Measurements from ENCODE around the gene HACL1. TPM values are rescaled to one million over a fixed set of nuclear protein-coding genes. Genes with fewer than 3 reads are reported as not detected.

The HACL1 gene
- total RNA-seq, 1 donor from 2014 or later, result 20.5 TPM

GRCh38 chr3:15556512-15556911 is 44.9 kb downstream of the HACL1 start:
- no peak overlapping the region for H3K27ac Mint-ChIP-seq

GRCh38 chr3:15553749-15554148 is 47.6 kb downstream of the HACL1 start:
- no peak for DNase-seq (ENCODE audit: extremely low spot score, unreplicated experiment)
- Mint-ChIP-seq H3K4me1 (ENCODE audit: unreplicated experiment) (no peaks in the 10 kb centered on the region), H3K27ac (no peak overlapping the region), H3K4me3 (no peak overlapping the region), H3K27me3 (no peaks in the 10 kb centered on the region), H3K36me3 (peaks cover 8% of the 10 kb centered on the region), H3K9me3 (peaks cover 5% of the 10 kb centered on the region)
- no peak for TF ChIP-seq CTCF (conservative IDR thresholded peaks at IDR 0.05)

More at GRCh38 chr3:15556512-15556911, 44.9 kb downstream of the HACL1 start:
- H3K4me1 Mint-ChIP-seq (ENCODE audit: unreplicated experiment), result no peaks in the 10 kb centered on the region
- no peak overlapping the region for H3K4me3 Mint-ChIP-seq
- no peak for TF ChIP-seq CTCF (conservative IDR thresholded peaks at IDR 0.05)
- DNase-seq (ENCODE audit: extremely low spot score, unreplicated experiment), result no peak
- H3K9me3 Mint-ChIP-seq, result no peaks in the 10 kb centered on the region
- H3K27me3 Mint-ChIP-seq, result no peaks in the 10 kb centered on the region
- H3K36me3 Mint-ChIP-seq, result no peaks in the 10 kb centered on the region

DNA sequence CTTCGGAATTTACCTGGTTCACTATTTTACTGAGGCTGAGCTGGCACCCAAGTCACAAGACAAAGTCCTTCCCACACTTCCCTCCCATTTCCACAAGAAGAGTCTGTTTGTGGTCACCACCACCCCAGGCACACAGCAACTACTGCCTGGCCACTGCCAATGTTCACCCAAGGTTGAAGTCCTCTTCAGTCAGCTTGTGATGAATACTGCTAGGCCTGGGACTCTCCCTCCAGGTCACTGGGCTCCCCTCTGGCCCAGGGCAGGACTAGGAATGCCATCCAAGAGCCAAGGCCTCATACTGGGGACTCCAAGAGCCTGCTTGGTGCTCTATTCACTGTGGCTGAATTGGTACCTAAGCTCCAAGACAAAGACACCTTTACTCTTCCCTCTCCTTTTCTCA is 49.5 kb downstream of the HACL1 start:
- H3K36me3 Mint-ChIP-seq, result peaks cover 10% of the 10 kb centered on the region
- no peak overlapping the region for H3K27ac Mint-ChIP-seq

GRCh38 chr3:15549846-15550245 is 51.5 kb downstream of the HACL1 start:
- Mint-ChIP-seq H3K4me3 (no peak overlapping the region), H3K27ac (no peak overlapping the region), H3K27me3 (no peaks in the 10 kb centered on the region), H3K9me3 (peaks cover 5% of the 10 kb centered on the region), H3K36me3 (peaks cover 10% of the 10 kb centered on the region), H3K4me1 (ENCODE audit: unreplicated experiment) (no peaks in the 10 kb centered on the region)
- TF ChIP-seq CTCF (conservative IDR thresholded peaks at IDR 0.05), result no peak
- no peak for DNase-seq (ENCODE audit: extremely low spot score, unreplicated experiment)

More for the DNA sequence above, 49.5 kb downstream of the HACL1 start:
- Mint-ChIP-seq H3K27me3 (no peaks in the 10 kb centered on the region), H3K9me3 (peaks cover 5% of the 10 kb centered on the region), H3K4me1 (ENCODE audit: unreplicated experiment) (no peaks in the 10 kb centered on the region), H3K4me3 (no peak overlapping the region)
- no peak for TF ChIP-seq CTCF (conservative IDR thresholded peaks at IDR 0.05)
- DNase-seq (ENCODE audit: extremely low spot score, unreplicated experiment), result no peak

DNA sequence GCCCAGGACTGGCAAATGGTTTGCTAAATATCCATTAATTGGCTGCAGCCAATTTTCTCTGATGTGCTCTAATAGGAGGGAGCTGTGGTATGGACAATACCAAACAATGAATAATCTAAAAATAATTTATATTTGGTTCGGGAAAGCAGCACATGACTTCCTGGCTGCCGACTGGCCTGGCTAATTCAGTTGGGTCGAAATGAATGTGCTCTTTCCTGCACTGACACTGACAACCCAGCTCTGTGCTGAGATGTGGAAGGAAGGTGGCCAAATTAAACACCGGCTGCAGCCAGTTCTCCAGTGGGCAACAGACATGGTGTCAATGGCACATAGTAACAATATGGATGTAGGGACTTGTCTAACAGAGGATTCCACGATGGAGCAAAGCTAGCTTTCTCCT is 58.8 kb downstream of the HACL1 start:
- H3K4me3 Mint-ChIP-seq, result no peak overlapping the region
- no peaks in the 10 kb centered on the region for H3K36me3 Mint-ChIP-seq
- no peaks in the 10 kb centered on the region for H3K27me3 Mint-ChIP-seq
- no peaks in the 10 kb centered on the region for H3K4me1 Mint-ChIP-seq (ENCODE audit: unreplicated experiment)
- H3K27ac Mint-ChIP-seq, result no peak overlapping the region
- no peak for TF ChIP-seq CTCF (conservative IDR thresholded peaks at IDR 0.05)
- no peaks in the 10 kb centered on the region for H3K9me3 Mint-ChIP-seq
- no peak for DNase-seq (ENCODE audit: extremely low spot score, unreplicated experiment)

GRCh38 chr3:15541371-15541770 is 60.0 kb downstream of the HACL1 start:
- Mint-ChIP-seq H3K4me3 (no peak overlapping the region), H3K27me3 (no peaks in the 10 kb centered on the region), H3K36me3 (no peaks in the 10 kb centered on the region), H3K4me1 (ENCODE audit: unreplicated experiment) (no peaks in the 10 kb centered on the region), H3K27ac (no peak overlapping the region), H3K9me3 (no peaks in the 10 kb centered on the region)
- no peak for DNase-seq (ENCODE audit: extremely low spot score, unreplicated experiment)
- no peak for TF ChIP-seq CTCF (conservative IDR thresholded peaks at IDR 0.05)
